WTC11 (cell line): ENCODE data around the gene TRPM4.

Experiments
- ARID4B ChIP-seq: sonication (generic); formaldehyde crosslinking; IDR thresholded peaks from 2 replicates; pipeline ENCODE4 v1.8.0; 2023; ENCODE audit warnings: missing genetic modification reagents, mild to moderate bottlenecking, borderline replicate concordance
- CTCF ChIP-seq: fragments of 200-600 bp; IDR thresholded peaks from 2 replicates; pipeline ENCODE4 v1.8.0; 2022; ENCODE audit warnings: antibody characterized with exemption
- ETV6 ChIP-seq: sonication (generic); formaldehyde crosslinking; IDR thresholded peaks from 2 replicates; pipeline ENCODE4 v1.8.1; 2022; ENCODE audit warnings: mild to moderate bottlenecking, missing genetic modification reagents
- HMGA2 ChIP-seq: fragments of 250-450 bp; sonication (Bioruptor Pico); IDR thresholded peaks from 2 replicates; pipeline ENCODE4 v1.4.0; 2021; ENCODE audit warnings: mild to moderate bottlenecking, moderate library complexity
- JUN ChIP-seq: sonication (generic); formaldehyde crosslinking; IDR thresholded peaks from 2 replicates; pipeline ENCODE4 v1.8.0; 2023; ENCODE audit warnings: mild to moderate bottlenecking, missing genetic modification reagents
- PRDM15 ChIP-seq: sonication (generic); formaldehyde crosslinking; IDR thresholded peaks from 2 replicates; pipeline ENCODE4 v1.8.0; 2022; ENCODE audit warnings: missing genetic modification reagents
- TCF7 ChIP-seq: sonication (generic); formaldehyde crosslinking; IDR thresholded peaks from 2 replicates; pipeline ENCODE4 v1.8.0; 2022; ENCODE audit warnings: mild to moderate bottlenecking, low read depth, missing genetic modification reagents, moderate library complexity
- TEAD1 ChIP-seq: sonication (generic); formaldehyde crosslinking; IDR thresholded peaks from 2 replicates; pipeline ENCODE4 v1.8.0; 2022; ENCODE audit warnings: mild to moderate bottlenecking, missing genetic modification reagents
- ZNF121 ChIP-seq: sonication (generic); formaldehyde crosslinking; IDR thresholded peaks from 2 replicates; pipeline ENCODE4 v1.8.0; 2023; ENCODE audit warnings: missing genetic modification reagents
- TF ChIP-seq, protein P1 (sequence below): sonication (generic); formaldehyde crosslinking; IDR thresholded peaks from 2 replicates; pipeline ENCODE4 v1.8.1; 2023; ENCODE audit warnings: mild to moderate bottlenecking, missing genetic modification reagents, moderate library complexity
- TF ChIP-seq, protein P2 (sequence below): sonication (generic); formaldehyde crosslinking; IDR thresholded peaks from 2 replicates; pipeline ENCODE4 v1.8.1; 2023; ENCODE audit warnings: mild to moderate bottlenecking, missing genetic modification reagents

- TF ChIP-seq CTCF: no peak
- TF ChIP-seq, protein P1, sequence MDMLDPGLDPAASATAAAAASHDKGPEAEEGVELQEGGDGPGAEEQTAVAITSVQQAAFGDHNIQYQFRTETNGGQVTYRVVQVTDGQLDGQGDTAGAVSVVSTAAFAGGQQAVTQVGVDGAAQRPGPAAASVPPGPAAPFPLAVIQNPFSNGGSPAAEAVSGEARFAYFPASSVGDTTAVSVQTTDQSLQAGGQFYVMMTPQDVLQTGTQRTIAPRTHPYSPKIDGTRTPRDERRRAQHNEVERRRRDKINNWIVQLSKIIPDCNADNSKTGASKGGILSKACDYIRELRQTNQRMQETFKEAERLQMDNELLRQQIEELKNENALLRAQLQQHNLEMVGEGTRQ (CRISPR knock-in tag): no peak
- TF ChIP-seq PRDM15: no peak
- no peak for TF ChIP-seq TCF7 (CRISPR knock-in tag)
- no peak for TF ChIP-seq ZNF121 (CRISPR knock-in tag)
- TF ChIP-seq, protein P2, sequence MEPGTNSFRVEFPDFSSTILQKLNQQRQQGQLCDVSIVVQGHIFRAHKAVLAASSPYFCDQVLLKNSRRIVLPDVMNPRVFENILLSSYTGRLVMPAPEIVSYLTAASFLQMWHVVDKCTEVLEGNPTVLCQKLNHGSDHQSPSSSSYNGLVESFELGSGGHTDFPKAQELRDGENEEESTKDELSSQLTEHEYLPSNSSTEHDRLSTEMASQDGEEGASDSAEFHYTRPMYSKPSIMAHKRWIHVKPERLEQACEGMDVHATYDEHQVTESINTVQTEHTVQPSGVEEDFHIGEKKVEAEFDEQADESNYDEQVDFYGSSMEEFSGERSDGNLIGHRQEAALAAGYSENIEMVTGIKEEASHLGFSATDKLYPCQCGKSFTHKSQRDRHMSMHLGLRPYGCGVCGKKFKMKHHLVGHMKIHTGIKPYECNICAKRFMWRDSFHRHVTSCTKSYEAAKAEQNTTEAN: no peak
- TF ChIP-seq TEAD1: no peak
- no peak for TF ChIP-seq ETV6 (CRISPR knock-in tag)
- no peak for TF ChIP-seq JUN (CRISPR knock-in tag)
- TF ChIP-seq HMGA2 (CRISPR knock-in tag): no peak
- TF ChIP-seq ARID4B (CRISPR knock-in tag): no peak
Measured at GRCh38 chr19:49161987-49162386, 4.4 kb downstream of the TRPM4 start.
